ENCODE measurements around the gene CBFA2T3.
"Not testable (repeated sequence)": the region's sequence is repeated elsewhere in the genome, so short reads cannot be mapped to it uniquely, and the experiment has no call there.

The CBFA2T3 gene

DNA sequence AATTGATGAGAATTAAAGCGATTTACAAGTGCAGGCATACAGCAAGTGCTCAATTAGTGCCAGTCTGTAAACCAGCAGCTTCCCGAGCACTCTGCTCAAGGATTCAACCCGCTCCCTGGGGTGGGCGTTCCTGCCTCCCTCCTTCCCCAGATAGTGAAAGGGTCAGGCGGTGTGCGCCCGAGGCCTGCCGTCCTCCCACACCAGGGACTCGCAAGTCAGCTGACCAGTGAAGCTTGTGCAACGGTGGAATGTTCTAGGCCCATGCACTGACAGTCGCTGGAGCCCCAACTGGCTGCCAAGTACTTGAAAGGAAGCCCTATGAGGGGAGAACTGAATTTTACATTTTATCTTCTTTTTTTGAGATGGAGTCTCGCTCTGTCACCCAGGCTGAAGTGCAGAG lies 57.1 kb downstream of the CBFA2T3 start:
- no peak for DNase-seq

DNA sequence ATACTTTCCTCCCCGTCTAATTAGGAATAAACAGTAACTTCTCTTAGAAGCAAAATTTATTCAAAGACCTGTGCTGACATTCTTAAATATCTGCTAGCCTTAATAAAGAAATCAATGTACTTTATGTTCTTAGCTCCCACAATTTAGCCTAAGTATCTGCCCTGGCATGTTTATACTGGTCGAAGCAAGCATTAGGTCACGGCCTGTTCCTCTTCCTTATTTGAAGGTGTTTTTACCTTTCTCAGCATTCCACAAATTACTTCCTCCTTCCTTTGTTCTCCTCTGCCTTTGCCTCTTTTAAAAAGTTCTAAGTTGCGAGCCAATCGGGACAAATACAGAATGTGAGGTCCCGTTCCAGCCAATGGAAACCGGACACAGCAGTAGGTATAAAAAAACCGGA lies 58.1 kb downstream of the CBFA2T3 start:
- not testable (repeated sequence) for DNase-seq

DNA sequence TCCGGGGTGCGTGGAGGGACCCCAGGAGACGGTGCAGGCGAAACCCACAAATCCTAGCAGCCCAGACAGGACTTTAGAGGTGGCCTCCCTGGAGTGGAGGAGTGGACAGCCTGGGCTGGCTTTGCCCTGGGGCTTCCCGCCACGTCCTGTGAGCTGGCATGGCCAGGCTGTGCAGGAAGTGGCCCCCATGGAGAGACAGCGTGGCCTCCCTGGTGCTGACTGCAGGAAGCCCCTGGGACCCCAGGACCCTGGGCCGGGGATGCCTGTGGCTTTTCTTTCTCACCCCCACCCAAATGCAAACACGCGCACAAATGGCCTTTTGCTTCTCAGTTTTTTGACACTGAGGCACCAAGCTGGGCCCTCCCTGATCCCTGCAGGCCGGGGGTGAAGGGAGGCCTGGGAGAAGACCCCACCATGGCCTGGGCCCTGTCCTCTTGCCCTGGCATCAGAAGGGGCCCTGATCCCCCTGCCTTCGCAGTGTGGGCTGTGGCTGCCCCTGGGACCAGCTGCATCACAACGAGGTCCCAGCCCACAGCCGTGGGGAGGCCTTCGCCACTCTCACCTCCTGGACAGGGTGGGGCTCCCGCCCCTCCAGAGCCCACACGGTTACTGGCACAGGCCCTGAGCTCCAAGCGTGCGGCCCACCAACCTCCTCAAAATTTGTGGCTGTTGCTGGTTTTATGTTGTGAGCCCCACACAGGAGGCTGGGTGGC lies 58.9 kb downstream of the CBFA2T3 start:
- DNase-seq, result no peak

DNA sequence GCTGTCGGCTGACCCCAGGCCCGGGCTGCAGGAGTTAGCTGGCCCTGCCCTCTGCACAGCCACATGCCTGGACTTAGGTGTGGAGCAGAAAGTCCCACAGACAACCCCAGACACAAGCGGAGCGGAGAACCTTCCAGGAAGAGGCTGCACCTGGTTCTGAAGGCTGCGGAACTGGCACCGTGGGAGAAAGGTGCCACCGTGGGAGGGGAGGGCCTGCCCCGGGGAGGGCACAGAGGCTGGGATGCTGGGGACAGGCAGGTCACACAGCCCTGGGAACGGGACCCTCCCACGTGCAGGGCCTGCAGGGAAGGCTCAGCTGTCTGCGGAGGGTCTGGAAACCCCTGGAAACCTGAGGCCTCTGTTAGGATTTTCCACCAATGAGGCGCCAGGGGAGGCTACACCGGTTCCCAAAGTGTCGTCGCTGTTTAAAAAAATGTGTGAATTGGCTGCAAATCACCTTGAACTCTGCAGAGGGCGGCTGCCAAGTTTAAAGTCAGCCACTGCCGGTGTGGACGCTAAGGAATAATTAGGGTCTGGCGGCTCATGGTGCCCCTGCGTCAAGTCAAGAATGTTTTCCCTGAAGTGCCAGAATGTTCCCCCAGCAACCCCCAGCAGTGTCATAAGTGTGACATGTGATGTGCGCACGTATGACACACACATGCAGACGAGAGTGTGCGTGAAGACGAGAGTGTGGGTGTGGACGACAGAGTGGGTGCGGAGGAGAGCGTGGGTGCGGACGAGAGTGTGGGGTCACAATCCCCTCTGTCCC lies 59.7 kb downstream of the CBFA2T3 start:
- no peak for DNase-seq

DNA sequence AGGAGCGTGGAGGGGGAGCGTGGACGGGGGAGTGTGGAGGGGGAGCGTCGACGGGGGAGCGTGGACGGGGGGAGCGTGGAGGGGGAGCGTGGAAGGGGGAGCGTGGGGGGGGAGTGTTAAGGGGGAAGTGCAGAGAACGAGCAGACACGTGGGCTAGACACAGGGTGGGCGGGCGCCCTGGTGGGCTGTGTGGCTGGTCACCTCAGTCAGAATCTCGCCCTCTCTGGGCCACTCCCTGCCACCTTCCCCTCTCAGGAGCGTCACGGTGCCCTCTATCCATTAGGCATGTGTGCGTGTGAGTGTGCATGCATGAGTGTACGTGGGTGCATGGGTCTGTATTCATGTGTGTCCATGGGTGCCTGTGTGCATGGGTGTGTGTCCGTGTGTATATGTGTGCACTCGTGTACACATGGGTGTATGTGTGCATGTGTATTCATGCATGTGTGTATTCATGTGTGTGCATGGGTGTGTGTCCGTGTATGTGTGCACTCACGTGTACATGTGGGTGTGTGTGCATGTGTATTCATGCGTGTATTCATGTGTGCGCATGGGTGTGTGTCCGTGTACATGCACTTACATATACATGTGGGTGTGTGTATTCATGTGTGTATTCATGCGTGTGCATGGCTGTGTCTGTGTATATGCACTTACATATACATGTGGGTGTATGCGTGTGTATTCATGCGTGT lies 61.2 kb downstream of the CBFA2T3 start:
- DNase-seq, result no peak

DNA sequence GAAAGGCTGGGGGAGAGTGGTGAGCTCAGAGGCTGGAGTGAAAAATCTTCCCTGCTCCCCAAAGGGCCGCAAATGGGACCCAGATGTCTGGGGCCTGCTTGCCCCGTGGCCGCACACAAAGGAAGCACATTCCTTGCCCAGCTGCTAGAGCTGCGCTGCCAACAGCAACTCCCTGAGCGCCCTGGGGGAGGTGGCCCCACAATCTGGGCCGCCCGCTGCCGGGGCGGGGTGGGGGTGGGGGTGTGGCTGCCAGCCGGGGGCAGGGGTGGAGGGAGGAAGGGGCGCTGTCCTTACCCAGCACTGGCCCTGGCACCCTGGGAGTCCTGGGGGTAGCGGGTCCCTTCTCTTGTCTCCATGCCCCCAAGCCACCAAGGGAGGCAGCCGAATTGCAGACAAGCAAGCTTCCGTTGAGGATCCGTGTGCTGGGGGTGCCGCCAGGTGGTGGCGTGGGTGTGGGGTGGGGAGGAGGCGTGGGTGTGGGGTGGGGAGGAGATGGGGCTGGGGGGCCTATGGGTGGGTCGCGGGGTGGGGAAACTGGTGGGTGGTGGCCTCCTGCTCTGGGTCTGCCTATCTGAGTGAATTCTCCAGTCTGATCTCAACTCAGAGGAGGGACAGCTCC lies 62.1 kb downstream of the CBFA2T3 start:
- DNase-seq, result no peak

DNA sequence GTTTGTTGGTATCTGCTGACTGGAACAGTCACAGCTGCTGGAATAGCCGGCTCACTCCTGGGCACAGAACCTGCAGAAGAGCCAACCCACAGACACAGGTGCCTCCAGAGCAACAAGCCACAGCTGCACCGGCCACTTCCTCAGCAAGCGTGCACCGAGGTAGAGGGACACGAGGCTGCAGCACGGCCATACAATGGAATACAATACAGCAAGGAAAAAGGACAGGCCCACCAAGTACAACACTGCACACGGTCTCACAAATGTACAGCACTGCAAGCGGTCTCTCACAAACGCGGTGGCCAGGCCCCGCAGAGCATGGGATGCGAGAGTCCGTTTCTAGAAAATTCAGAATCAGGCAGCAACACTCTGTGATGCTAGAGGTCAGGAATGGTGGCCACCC lies 63.1 kb downstream of the CBFA2T3 start:
- DNase-seq, result no peak

DNA sequence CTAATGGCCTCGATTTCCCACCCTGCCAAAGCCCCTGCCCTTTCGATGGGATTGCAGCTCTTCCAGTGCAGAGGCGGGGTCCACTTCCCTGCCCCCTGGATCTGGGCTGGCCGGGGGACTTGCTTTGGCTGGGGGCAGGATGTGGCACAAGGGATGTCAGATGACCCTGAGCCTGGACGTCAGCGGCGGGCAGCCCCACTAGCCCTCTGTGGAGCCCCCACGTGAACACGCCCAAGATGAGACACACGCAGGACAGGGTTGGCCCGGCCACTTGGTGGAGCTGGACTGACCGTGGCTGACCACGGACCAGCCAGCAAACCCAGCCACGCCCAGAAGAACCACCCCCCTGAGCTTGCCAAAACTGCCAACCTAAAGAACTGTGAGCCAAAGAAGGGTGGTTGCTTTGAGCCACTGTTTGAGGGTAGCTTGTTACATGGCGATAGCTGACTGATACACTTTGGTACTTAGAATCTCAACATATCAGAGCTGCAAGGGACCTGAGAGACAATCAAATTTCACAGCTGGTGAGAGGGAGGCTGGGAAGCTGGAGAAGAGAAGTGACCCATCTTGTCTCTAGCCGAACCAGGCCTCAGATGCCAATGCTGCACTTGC lies 63.9 kb downstream of the CBFA2T3 start:
- no peak for DNase-seq

DNA sequence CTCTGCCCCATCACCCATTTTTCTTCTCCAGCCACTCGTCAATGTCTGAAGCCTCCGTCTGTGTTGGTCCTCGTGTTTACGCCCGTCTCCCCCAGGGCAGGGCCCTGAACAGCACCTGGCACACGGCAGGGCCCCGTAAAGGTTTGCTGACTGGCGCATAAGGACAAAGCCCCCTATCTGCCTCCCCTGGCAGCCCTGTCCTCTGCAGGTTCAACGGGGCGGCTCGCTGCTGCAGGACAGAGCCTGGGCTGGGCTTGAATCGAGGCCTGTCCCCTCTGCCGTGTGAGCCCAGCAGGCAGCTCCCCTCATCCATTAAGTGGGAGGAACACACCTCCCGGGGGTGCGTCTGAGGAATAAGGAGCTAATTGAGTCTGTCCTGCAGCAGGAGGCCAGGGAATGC lies 64.5 kb downstream of the CBFA2T3 start:
- no peak for DNase-seq

DNA sequence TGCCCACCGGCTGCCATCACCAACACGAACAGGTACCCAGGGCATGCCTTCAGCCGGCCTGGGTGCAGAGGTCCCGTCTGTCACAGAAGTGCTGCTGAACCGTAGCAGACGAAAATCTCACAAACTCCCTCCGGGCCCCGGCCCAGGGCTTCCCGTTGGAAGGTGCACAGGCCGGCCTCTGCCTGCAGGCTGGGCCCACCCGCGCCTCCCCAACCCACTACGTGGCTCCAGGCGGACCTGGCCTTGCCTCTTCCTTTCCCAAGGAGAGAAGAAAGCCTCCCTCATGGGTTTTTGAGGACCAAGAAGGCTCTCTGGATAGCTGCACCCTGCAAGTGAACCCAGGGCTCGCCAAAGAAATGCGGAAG lies 65.1 kb downstream of the CBFA2T3 start:
- no peak for DNase-seq

DNA sequence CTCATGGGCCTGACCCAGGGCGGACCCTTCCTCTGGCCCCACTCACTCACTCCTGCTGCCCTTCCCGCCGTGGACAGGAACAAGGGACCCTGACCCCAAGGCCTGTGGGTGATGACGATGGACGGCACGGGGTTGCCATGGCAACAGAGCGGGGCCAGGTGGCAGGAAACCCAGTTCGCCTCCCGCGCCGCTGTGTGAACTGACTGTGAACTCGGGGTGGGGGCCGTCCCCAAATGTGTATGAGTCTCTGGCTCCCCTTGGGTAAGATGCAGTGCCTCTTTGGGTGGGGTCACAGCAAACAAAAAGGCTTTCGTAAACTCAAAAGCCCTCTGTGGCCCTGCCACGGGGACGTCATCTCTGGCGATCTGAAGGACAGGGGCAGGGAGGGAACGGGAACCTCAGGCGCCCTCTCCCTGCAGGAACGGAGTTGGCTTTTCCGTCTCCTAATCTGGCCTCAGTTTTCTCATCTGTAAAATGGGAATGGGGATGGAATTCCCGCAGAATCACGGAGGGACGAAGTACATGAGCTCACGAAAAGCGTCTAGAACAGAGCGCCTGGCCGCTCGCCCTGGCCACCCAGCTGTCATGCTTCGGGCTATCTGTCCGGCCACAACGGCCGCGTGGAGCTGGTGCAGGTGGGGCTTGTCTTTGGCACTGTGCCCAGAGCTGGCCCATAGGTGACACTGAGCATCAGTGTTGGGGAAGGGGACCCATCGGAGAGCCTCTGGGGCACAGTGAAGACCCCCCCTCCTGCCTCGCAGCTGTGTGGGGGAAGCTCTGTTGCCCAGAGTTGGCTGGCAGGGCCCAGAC lies 65.7 kb downstream of the CBFA2T3 start:
- DNase-seq, result no peak

DNA sequence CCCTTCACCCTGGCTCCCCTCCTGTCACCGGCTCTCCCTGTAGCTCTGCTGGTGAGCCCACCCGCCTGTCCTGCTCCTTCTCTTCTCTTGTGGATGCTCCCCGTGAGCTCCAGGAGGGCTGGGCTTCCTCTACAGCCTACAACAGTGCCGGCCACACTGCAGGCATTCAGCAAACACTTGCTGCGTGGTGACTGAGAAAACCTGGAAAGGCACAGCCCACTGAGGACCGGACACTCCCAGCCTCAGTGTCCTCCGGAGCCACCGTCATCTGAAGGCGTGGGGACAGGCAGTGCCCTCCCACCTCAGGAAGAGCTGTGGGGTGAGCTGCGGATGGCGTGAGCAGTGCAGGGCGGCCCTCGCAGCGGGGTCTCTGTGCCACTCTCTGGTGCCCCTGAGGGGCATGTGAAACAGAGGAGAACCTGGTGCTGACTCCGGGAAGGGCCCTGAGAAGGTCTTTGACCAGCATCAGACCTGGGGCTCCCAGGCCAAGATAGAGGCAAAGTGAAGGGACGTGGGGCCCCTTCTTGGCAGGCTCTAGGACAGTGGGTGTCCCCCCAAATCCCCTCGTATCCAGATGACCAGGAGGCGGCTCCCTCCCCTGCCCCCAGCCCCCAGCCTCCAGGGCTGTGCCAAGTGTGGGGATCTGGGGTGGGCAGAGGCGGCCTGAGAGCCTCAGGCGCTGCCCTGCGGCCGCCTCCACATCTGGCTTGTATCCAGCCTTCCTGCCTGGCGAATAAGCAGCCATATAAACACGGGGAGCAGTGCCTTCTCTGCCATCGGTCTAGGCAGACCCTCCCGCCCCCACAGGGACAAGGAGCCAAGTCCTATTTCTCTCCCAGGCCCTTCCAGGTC lies 66.5 kb downstream of the CBFA2T3 start:
- DNase-seq, result no peak

DNA sequence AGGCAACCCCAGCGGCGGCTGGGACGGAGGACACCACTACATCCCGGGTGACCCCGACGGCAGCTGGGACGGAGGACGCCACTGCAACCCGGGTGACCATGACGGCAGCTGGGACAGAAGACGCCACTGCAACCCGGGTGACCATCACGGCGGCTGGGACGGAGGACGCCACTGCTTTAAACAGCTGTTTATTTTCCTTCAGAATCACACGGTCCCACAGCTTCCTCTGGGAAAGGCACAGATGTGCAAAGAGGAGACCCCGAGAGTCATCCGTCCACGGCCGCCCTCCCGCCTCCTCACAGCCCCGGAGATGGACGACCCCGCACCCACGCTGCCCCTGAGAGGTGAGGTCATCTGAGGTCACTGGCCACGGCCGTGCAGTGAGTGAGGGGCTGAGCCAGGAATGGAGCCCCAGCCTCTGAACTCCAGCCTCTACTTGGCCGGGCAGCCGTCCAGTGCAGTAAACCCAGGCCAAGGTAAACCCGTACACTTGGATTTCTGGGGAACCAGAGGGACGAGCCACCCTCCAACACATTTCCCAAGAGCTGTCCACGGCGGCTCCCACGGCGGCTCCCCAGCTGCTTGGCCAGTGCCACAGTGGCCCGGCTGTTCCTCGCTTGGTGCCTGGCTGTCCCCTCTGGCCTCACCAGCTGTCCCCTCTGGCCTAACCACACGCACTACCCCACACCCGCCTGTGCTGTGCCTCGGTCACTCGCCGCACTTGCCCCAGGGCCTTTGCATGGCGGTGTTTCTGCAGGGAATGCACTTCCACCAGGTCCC lies 67.4 kb downstream of the CBFA2T3 start:
- DNase-seq, result no peak

DNA sequence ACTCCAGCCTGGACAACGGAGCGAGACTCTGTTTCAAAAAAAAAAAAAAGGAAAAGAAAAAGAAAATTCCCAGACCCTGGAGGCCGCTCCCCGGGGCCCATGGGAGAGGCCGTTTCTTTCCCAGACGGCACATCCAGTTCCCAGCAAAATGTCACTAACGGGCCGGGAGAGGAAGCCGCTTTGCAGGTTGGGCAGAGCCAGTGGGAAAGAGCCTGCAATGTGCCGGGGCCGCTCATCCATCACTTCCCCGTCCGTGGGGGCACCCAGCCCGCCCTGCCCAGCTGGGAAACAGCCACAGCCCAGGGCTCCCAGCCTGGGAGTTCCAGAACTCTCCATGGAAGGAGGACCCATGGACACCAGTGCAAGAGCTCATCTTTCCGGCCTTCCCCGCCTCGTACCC lies 68.7 kb downstream of the CBFA2T3 start:
- DNase-seq, result no peak

DNA sequence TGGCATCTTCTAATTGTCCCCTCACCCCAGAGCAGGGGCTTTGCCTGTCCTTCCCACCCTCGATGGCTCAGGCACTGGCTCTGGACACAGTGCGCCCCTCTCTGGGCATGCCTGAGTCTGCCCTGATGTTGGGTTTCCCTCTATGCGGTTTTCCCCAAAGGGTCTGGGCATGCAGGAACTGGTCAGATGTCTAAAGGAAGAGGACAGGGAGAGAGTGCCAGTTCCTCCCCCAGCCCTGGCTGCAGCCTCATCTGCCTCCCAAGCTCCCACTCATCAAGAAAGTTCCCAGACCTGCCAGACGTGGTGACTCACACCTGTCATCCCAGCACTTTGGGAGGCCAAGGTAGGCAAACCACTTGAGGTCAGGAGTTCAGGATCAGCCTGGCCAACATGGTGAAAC lies 69.2 kb downstream of the CBFA2T3 start:
- no peak for DNase-seq

DNA sequence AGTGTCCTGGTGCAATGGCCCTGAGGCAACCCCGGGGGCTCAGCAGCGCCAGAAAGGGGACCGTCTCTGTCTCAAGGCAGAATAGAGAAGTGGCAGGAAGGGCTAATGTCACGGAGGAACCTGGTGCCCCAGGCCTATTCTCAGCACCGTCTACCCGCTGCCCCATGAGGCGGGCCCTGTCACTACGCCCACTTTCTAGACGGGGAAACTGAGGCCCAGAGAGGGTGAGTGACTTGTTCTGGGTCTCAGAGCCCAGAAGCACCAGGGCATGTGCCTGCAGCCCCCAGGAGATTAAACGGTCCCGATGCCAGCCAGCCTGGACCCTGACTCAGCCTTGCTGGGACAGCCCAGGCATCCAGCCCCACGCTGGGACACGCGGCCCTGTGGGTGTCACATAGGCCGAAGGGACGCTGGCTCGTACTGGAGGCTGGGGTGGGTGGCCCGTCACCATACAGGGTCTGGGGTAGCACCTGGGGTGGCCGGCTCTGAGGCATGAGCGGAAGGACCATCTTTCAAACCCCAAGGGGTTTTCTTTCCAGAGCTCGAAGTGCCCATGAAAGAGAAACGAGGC lies 70.4 kb downstream of the CBFA2T3 start:
- no peak for DNase-seq

DNA sequence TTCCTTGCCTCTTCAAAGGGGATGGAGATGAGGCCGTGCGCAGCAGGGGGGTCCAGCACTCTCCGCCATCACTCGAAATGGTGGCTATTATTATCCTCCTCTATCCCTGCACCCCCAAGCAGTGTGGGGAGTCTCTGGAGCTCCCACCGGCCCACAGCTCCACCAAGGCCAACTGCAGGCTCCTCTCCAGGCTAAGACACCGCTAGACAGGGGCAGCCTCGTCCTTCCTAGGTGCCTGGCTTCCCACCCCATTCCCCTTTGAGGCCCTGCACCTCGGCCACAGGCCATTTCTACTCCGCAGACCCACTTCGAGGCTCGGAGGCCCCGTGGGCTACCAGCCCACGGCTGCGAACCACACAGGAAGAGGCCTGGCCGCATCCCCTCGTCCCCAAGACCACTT lies 71.0 kb downstream of the CBFA2T3 start:
- no peak for DNase-seq

DNA sequence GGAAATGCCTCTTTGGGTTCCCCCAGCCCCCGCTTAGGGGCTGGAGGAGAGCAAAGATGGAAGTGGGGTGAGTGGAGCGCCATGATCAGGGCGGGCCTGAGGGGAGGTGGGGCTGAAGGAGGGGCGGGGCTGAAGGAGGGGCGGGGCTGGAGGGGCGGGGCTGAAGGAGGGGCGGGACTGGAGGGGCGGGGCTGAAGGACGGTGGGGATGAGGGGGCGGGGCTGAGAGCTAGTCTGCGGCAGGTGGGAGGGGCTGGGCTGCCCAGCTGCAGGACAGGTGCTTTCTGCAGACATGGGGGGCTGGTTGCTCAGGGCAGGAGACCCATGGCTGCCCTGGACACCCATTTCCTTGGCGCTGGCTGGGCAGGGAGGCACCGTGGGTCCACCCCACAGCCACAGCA lies 71.4 kb downstream of the CBFA2T3 start:
- no peak for DNase-seq

DNA sequence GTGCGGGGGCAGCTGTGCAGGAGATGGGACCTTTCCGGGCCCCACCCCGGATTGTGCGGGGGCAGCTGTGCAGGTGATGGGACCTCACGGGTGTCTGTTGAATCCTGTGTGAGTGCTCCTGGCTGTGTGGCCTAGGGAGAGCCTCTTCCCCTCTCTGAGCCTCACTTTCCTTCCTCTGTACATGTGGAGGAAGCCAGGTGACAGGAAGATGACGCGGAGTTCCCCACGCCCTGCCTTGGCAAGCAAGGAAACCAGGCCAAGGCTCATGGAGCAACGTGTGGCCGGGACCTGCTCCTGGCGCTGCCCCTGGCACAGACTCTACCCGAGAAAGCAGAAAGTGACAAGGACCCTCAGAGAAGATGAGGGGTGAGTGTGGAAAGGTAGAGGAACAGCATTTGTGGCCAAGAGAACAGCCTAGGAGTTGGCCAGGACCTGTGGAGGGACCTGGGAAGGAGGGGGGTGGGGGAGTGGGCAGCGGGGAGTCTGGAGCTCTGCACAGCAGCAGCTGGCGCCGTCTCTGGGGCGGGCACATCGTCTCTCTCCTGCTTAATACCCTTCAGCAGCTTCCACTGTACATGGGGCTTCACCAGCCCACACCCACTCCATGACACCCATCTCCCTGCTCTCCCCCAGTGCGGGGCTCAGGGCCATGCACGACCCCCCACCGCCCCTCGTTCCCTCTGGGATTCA lies 72.2 kb downstream of the CBFA2T3 start:
- no peak for DNase-seq

DNA sequence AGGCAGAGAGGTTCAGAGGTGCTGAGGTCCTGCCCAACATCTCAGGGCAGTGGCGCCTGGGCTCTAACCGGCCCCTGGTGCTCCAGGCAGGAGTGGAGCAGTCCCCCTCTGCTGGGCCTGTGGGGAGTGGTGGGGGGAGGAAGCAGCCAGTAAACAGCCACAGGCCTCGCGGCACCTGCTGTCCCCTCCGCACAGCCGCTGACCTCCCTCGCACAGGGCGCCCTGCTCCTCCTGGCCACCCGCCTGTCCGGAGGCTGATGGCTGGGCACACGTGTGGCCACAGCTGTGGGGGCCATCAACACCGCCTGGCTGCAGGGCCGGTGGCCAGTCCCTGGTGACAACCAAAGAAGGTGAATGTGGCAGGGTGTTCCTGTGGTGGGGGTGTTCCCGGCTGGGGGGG lies 73.7 kb downstream of the CBFA2T3 start:
- no peak for DNase-seq

Measured in midbrain (tissue), 1 donor.